Stimulated activated CD8-positive, alpha-beta memory T cell treated with anti-CD3 and anti-CD28 coated beads, Interleukin-4, amount 100 ng/mL, for 4 hours (primary cell): ENCODE results near the gene FGR.
"Not testable (repeated sequence)": the region's sequence is repeated elsewhere in the genome, so short reads cannot be mapped to it uniquely, and the experiment has no call there.

ENCODE experiments used
- DNase-seq, 2 donors: peaks; one replicate each; pipeline ENCODE4 v3.0.0-alpha.2; 2020; ENCODE audit warnings: low read depth in 2 of 2, low spot score in 1 of 2

The FGR gene

DNA sequence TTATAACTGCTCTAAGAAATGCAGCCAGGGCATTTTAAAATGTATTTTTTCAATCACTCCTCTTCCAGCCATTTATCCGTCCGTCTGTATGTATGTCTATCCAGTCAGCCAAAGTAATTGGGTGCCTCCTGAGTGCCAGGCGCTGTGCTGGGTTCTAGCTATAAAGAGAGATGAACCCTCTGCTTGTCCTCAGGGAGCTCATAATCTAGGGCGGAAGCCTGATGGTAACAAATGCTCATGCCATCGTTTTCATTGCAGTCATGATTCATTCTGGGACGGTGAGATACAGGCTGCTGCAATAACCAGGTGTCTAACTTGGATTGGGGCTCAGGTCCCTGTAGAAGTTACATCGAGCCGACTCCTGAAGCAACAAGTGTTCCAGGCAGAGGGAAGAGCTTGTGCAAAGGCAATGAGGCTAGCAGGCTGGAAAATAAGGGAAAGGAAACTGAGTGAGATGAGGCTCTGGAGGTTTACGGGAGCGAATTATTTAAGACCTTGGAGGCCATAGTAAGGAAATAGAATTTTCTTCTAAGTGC is 25.4 kb upstream of the FGR start:
- DNase-seq, result no peak

DNA sequence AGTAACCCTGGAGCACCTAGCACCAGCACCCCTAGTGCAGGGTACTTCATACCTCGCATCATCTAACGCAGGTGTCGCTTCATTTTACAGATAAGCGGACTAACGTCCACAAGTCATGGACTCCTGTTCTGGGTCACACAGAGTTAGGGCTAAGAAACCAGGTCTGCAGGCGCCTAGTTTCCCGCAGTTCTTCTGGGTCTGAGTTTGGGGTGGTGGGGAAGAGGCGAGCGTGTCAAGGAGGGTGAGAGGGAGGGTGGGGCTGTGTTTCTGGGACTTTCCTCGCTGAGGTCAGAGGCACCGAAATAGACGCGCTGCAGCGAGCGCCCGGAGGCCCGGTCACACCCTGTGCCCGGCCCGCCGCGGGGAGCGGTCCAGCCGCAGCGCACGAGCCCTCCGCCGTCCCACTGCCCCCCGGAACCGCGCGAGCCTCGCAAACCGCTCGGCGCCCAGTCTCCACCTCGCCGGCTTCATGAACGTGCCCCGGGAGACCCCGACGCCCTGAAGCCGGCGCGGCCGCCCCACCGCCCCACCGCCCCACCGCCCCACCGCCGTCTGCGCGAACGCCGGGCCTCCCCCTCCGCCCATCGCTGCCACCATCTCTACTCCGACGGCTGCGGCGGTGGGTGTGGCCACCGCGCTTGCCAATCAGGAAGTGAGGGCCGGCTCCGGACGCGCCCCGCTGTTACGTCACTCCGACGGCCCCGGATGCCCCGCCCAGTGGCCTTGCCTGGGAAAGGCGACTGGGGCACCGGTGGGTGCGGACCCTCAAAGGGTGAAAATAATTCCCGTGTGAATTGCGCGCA is 24.7 kb upstream of the FGR start:
- DNase-seq, result peak; percentile 60 to 71

DNA sequence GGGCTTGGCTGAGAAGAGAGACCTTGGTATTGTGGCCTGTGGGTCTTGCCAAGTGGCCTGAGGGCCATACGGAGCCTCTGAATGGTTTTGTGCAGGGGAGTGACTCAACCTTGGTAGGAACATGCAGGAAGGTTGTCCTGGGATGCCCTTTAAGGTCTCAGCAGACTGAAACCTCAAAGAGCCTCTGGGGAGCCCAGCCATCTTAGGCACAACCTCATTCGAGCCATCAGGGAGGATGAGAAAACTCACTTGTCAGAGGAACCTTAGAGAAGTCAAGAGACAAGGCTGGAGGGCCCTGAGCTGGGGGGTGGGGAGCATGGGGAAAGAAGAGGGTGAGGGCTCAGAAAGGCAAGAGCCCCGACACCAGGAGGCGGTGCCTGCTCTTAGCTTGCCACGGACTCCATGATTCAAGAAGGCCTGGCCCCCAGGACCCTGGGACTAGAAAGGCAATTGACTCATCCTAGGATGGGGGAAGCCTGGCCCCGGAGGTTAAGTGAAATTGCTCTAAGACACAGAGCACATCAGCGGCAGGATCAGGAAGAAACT is 24.0 kb upstream of the FGR start:
- DNase-seq, result no peak

DNA sequence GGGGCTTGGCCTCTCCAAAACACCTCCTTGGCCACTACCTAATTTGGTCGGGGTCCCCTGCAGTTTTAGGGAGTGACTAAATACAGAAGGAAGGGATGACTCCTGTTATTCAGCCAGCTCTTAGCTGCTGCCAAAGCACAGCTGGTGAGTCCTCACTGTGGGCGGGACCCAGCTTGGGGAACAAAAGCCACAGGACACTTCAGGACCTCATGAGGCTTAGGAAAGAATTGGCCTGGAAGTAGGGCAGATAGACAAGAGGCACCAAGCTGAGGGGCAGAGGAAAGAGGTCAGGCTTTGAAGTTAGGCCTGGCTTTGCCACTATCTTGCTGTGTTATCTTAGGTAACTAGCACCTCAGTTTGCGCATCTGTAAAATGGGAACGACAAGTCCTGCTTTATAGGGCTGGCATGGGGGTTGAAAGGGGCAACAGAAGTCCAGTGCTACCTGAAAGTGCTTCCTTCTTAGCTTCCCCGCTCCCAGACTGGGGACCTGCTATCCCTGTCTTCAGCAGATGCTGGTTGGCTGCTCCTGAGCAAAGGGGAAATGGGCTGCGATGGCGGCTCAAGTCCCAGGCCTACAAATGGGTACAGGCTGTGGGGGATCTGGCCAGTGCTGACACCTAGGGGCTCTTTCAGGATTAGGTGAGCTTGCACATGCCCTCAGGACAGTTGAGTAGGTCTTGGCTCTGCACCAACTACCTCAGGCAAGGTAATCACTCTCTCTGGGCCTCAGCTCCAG is 21.3 kb upstream of the FGR start:
- no peak for DNase-seq

DNA sequence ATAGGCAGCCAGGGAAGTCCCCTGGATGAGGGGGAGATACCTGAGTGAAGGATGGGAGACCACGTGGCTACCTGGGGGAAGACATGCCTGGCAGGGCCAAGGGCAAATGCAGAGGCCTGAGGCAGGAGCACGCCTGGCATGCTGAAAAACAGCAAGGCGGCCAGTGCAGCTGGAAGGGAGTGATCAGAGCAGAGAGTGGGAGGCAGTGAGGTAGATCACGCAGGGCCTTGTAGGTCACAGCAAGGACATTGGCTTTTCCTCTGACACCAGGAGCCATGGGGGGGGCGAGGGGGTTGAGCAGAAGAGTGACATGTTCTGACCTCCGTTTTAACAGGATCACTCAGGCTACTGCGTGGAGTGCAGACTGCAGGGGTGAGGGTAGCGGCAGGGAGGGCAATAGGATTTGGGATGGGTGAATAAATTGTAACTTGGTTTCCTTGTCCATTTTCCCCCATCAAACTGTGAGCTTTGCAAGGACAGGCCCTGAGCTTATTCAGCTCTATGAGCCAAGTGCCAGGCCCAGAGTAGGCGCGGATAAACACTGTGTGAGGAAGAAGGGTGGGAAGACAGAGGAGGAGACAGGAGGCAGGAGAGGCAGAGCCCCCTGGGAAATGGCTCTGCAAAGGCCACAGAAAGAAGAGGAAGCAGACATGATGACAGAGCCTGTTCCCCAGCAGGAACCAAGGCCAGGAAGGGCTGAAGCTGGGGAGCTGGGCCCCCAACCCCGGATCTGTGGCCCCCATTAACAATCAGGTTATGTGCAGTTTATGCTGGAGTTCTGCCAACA is 20.4 kb upstream of the FGR start:
- DNase-seq, result no peak

DNA sequence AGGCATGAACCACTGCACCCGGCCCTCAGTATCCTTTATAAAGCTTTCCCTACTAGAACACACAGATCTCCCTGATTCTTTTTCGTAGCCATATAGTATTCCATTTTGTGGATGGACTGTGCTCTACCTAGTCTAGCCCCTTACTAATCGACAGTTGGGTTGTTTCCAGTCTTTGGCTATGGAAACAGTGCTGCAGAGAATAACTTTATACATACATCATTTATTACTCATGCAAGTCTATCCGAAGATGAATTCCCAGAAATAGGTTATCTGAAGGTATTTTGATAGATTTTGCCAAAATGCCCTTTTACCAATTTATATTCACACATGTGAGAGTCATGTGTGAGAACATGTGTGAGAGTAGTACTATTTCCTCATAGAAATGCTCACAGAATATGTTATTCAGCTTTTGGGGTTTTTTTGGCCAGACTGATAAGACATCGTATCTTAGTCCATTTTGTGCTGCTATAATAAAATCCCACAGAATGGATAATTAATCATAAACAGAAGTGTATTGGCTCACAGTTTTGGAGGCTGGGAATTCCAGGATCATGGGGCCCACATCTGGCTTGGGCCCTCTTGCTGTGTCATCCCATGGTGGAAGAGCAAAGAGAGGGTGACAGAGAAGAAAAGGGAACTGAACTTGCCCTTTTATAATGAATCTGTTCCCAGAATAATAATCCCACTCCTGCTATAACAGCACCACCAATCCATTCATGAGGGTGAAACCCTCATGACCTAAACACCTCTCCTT is 17.3 kb upstream of the FGR start:
- DNase-seq, result no peak

DNA sequence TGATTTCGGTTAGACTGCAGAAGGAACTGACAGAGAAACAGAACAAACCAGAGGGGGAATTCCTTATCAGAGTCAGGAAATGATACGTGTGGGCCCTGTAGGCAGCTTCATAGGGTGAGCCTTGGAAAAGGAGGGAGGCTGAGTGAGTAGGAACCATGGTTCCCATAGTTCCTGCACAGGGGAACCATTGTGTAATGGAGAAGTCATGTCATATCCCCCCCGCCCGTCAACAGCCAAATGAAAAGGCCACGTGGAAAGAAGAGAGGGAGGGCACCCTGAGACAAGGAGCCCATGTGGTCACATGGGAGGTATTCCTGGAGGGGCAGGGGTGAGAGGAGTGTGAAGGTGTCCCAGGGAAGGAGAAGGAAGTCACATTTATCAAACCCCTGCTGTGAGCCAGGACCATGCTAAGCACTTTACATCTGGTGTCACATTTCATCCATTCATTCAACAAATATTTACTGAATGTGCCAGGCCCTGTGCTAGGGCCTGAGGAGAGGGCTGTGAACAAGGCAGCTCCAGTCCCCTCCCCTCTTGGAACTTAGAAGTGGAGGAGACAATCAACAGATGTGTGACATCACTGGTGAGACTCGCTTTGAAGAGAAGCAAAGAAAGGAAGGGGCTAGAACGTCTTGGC is 15.7 kb upstream of the FGR start:
- DNase-seq, result no peak

DNA sequence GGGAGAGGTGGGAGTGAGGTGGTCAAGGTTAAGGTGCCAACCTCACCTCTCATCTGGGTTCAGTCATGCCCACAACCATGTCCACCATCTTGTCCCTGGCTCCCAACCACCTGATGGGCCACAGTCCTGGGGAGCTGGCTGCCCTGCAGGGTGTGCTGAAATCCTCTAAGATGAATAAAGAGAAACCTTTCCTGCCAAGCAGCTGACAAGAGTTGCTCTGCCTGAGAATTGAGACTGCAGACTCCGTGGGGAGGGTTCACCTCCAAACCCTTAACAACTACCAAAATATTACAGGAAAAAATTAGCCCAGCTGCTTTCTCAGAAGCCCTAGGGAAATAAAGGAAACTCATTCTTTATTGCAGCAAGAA is 15.2 kb upstream of the FGR start:
- DNase-seq, result no peak

DNA sequence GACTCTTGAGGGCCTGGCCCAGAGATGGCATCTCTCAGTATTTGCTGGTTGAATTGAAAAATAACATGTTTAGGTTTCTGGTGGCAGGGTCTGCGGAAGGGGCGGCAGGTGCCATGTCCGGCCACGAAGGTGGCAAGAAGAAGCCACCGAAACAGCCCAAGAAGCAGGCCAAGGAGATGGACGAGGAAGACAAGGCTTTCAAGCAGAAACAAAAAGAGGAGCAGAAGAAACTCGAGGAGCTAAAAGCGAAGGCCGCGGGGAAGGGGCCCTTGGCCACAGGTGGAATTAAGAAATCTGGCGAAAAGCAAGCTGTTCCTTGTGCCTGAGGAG is 14.3 kb upstream of the FGR start:
- no peak for DNase-seq

DNA sequence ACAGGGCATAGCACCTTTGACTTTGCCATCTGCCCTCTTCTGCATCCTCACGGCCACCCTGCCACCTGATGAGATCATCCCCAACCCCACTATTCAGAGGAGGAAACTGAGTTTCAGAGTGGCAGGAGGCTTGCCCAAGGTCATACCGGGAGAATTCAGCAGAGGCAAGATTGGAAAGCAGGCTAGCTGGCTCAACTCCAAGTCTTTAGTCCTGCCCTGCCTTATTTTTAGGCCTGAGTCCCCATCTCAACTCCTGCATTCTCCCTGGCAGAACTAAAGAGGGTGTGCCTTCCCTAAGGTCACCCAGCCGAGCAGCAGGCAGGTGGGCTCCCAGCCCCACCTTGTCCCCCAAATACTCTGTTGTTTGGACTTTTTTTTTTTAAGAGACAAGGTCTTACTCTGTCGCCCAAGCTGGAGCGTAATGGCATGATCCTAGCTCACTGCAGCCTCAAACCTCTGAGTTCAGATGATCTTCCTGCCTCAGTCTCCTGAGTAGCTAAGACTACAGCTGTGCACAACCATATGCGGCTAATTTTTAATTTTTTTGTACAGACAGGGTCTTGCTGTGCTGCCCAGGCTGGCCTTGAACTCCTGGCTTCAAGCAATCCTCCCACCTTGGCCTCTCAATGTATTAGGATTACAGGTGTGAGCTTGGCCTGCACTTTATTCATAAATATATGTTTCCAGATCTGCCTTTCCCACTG is 13.8 kb upstream of the FGR start:
- DNase-seq, result no peak

DNA sequence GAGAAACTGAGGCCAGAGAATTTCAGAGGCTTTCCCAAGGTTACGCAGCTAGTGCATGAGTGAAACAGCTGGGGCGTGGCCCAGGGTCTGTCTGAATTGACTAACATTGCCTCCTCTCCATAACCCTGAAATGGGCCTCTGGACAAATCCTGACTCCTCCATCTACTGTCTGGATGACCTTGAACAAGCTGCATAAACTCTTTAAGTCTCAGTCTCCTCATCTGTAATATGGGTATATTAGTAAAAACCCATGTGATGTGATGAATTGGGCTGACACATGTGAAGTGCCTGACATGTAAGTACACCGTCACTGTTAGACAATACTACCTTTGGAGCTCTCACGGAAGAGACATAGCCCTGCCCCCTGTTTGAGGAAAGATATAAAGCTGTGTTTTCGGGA is 12.3 kb upstream of the FGR start:
- no peak for DNase-seq

DNA sequence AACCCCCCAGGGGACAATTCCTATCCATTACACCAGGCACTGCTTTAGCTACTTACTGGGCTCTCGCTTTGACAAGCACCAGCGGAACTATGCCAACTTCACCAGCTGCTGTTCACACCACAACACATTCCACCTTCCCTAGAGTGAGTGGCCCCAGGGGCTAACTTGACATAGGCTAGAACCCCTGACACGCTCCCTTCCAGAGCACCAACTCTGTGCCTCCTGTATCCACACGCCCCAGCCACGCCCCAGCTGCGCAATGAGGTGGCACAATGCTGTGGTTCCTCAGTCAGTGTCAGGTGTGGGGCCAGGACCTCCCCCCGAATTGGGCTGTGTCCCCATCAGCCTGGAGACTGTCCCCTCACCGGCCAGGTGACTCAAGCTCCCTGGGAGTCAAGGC is 11.7 kb upstream of the FGR start:
- DNase-seq, result no peak

DNA sequence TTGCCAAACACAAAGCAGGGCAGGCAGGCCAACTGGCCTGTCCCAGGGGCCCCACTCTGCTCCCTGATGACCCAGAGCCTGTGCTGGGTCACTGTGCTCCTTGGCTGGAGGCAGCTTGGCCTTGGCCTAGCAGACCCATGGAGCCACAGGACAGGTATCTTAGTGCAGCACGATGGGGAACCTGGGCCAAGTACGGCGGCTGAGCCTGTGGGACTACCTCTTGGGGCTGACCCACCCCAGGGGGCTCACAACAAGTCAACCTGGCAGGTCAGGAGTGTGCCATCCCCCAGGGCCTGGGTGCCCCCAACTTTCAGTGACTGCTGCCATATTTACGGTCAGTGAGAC is 10.1 kb upstream of the FGR start:
- no peak for DNase-seq

DNA sequence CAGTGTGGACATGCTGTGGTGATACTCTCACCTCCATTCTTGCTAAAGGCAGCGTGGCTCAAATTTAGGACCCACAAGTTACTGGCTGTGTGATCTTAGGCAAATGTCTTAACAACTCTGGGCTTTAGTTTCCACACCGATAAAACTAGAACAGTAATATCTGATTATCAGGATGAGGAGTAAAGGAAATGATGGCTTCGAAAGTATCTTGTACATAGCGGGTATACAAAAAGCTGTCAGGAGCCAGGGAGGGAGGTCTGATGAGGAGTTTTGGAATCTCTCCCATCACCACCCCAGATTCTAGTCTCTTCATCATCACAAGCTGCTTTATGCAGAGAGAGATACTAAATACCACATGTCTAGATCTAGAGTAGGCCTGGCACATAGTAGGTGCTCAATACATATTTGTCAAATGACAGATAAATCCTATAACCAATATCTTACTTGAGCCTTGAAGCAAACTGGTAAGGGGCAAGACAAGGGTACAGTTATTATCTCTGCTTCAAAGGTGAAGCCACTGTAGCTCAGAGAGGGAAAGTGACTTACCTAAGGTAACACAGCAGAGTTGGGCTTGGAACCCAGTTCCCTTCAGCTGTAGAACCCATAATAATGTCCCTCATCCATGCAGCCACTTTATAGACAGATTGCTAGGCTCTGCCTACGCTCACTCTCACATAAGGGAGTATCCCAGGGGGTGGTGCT is 9.5 kb upstream of the FGR start:
- DNase-seq, result no peak

DNA sequence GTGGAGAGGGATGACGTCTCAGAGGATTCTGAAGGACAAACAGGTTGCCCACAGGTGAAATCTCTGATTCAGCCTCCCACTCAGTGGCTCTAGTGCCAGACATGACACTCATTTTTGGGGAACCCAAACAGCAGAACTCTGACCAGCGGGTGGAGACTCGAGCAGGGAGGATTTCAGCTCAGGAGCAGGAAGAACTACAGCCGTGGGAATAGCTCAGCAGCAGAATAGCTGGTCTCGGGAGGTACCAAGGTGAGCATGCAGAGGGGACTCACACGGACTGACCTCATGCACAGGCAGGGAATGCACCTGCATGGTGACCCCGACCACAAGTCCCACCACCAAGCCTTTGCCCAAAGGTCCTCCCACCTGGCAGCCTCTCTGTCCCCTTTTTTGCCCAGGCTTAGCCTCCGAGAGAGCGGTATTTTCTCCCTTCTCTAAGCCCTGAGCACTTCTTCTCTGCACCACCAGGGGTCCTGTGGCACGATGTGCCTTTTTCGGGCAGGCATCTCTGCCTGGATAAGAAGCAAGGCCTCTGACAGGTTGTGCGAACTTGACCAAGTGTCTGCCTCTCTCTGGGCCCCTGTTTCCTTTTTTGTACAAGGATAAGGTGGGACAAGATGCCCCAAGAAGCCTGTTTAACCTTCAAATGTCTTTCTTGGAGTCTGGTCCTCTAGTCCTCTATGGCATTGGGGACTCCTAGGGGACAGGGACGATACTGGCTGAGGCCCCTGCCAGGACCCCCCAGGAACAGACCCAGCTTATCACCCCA is 8.8 kb upstream of the FGR start:
- no peak for DNase-seq

DNA sequence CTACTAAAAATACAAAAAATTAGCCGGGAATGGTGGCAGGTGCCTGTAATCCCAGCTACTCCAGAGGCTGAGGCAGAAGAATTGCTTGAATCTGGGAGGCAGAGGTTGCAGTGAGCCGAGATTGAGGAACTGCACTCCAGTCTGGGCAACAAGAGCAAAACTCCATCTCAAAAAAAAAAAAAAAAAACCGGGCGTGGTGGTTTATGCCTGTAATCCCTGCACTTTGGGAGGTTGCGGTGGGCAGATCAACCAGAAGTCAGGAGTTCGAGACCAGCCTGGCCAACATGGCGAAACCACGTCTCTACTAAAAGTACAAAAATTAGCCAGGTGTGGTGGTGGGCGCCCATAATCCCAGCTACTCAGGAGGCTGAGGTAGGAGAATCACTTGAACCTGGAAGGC is 5.5 kb upstream of the FGR start:
- DNase-seq, result not testable (repeated sequence)

DNA sequence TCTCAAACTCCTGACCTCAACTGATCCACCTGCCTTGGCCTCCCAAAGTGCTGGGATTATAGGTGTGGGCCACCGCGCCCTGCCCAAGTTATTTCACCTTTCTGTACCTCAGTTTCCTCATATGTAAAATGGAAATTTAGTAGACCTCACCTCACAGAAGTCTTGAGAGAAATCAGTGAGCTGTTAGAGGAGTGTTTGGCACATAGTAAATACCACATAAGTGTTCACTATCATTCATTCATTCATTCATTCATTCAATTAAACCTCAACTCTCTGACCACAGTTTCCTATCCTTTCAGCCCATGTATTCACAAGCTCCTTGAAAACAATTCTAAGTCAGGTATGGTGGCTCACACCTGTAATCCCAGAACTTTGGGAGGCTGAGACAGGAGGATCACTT is 3.8 kb upstream of the FGR start:
- DNase-seq, result no peak

DNA sequence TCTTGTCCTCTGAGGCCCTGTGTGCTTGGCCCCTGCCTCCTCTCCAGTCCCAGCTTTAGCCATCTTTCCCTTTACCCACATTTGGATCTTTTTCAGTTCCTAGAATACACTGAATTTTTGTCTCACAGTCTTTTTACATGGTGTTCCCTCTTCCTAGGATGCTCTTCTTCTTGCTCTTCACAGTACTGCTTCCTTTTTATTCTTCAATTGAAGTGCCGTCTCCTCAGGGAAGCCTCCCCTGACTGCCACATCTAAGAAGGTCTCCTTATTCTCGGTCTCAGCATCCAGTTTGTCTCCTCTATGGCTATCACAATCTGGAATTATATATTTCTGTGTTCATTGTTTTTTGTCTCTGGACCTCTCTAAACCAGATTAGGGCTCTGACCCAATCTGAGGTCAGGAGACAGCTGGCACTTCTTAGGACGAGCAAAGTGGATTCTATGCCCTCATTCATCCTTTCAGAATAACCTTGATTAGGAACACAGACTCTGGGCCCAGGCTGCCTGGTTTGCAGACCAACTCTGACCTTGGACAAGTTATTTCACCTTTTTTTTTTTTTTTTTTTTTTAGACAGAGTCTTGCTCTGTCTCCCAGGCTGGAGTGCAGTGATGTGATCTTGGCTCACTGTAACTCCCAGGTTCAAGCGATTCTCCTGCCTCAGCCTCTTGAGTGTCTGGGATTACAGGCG is 3.2 kb upstream of the FGR start:
- no peak for DNase-seq
